ENCODE data around the gene PCGF1. TPM values are rescaled to one million over a fixed set of nuclear protein-coding genes. Genes with fewer than 3 reads are reported as not detected.

Gene PCGF1
- total RNA-seq, 1 experiment from 2014 or later: 28.1 TPM

GRCh38 chr2:74472086-74472944, 35.2 kb downstream of the PCGF1 start, which contains the start of gene MRPL53:
MRPL53 (minus strand) TSS chr2:74472680; CDS start chr2:74472660, 20 bp downstream.
- peak within 1 kb of the TSS; percentile 82 for H3K4me2 ChIP-seq (ENCODE audit: insufficient read depth, insufficient read length, low read length)
- H3K79me1 ChIP-seq (ENCODE audit: insufficient read depth, low read depth, low read length, poor library complexity, severe bottlenecking): no peaks in the 10 kb centered on the region
- H3T11ph ChIP-seq (ENCODE audit: low read length): no peak within 1 kb of the TSS
- Mint-ChIP-seq H3K36me3 (ENCODE audit: insufficient read depth in 1 of 3, low read depth in 3 of 3) (peaks cover 12 to 22% (median 19%) of the 10 kb centered on the region in 3 experiments), H3K27ac (peak within 1 kb of the TSS; percentile 98 to 99 (median 98)), H3K4me1 (peaks cover 11 to 12% of the 10 kb centered on the region in 2 experiments), H3K4me3 (peak within 1 kb of the TSS; percentile 96 to 98), H3K9me3 (no peaks in the 10 kb centered on the region; a peak in 1 of 5 replicates), H3K27me3 (ENCODE audit: low read depth) (peaks cover 3% of the 10 kb centered on the region)
- no peak within 1 kb of the TSS for H4K8ac ChIP-seq (replicated peaks; ENCODE audit: insufficient read length, low read depth, low read length)
- peak within 1 kb of the TSS; percentile 71 for H3K9ac ChIP-seq (ENCODE audit: extremely low read depth, insufficient read length, low read length)
- DNase-seq: peak; percentile 94
- no peak within 1 kb of the TSS for H2AK5ac ChIP-seq (ENCODE audit: insufficient read length, low read length)
- H4K20me1 ChIP-seq (ENCODE audit: control insufficient read depth, insufficient read depth, insufficient read length): no peaks in the 10 kb centered on the region
- no peaks in the 10 kb centered on the region for H3K79me2 ChIP-seq (ENCODE audit: insufficient read depth, low read length)
- no peaks in the 10 kb centered on the region for H3K27me3 ChIP-seq (ENCODE audit: insufficient read depth, low read length)
- peak within 1 kb of the TSS; percentile 45; the same call in 1 of the 2 replicates for H3K14ac ChIP-seq (ENCODE audit: insufficient read depth, low read length)
- no peak within 1 kb of the TSS for H2AFZ ChIP-seq (ENCODE audit: low read length)
- H3K27ac ChIP-seq (ENCODE audit: insufficient read length, low read depth, low read length): peak within 1 kb of the TSS; percentile 83
- no peak within 1 kb of the TSS for H2BK20ac ChIP-seq (ENCODE audit: low read depth, low read length, poor library complexity, severe bottlenecking)
- H3K56ac ChIP-seq (ENCODE audit: insufficient read length, low read depth, low read length): no peak within 1 kb of the TSS
- peaks cover 8% of the 10 kb centered on the region for H3K23me2 ChIP-seq (ENCODE audit: insufficient read length, low read depth, low read length, poor library complexity, severe bottlenecking)
- H3K23ac ChIP-seq (ENCODE audit: insufficient read length, low read depth, low read length): no peak within 1 kb of the TSS
- no peak within 1 kb of the TSS for H2BK15ac ChIP-seq (ENCODE audit: low read depth, low read length)
- no peaks in the 10 kb centered on the region for H3K4me1 ChIP-seq (ENCODE audit: insufficient read depth, low read length)
- peak within 1 kb of the TSS; percentile 37 for H4K5ac ChIP-seq (ENCODE audit: insufficient read length, low read depth, low read length)
- no peak within 1 kb of the TSS for H3K4ac ChIP-seq (ENCODE audit: low read depth, low read length)
- H2BK5ac ChIP-seq (ENCODE audit: insufficient read length, low read length): no peak within 1 kb of the TSS
- no peak within 1 kb of the TSS for H2BK120ac ChIP-seq (ENCODE audit: low read depth, low read length, poor library complexity, severe bottlenecking)
- no CpG with 5 or more reads among the region's 66 CpGs for WGBS (ENCODE audit: extremely low coverage, insufficient read length, low lambda C conversion rate)
- 0 out of 3 replicates have a peak, but pooled peaks have one; percentile 21 for TF ChIP-seq CTCF (conservative IDR thresholded peaks at IDR 0.05)
- no peaks in the 10 kb centered on the region for H3K9me3 ChIP-seq (ENCODE audit: control insufficient read depth, low read depth, low read length)
- no peak within 1 kb of the TSS for H2BK12ac ChIP-seq (ENCODE audit: insufficient read length, low read depth, low read length)
- peak within 1 kb of the TSS; percentile 41 for H3K18ac ChIP-seq (ENCODE audit: insufficient read length, low read depth, low read length)
- no peak within 1 kb of the TSS for H4K91ac ChIP-seq (ENCODE audit: insufficient read length, low read depth, low read length)

All from H9 (cell line).